HepG2 (cell line): ENCODE results near the gene MAGEA6. TPM values are rescaled to one million over a fixed set of nuclear protein-coding genes. Genes with fewer than 3 reads are reported as not detected.

ENCODE experiments used
- ATAC-seq: fragments of 200-7000 bp; cut with Tn5 transposase; 3 replicates; pipeline ENCODE4 v1.9.1; 2020; ENCODE audit warnings: mild to moderate bottlenecking, moderate library complexity
- BruUV-seq: library from RNA; stranded (reverse); fragments of 400-500 nt; replicated peaks from 2 replicates; lab custom pipeline; 2021; lab: Mats Ljungman, UMichigan
- CTCF ChIA-PET: fragments of 300-600 bp; formaldehyde crosslinking; extraction: SDS; loops from one replicate; lab custom pipeline; 2021; ENCODE audit warnings: low total read pairs, inconsistent platforms, low intra/inter-chr PET ratio; lab: Yijun Ruan, JAX
- POLR2A ChIA-PET: fragments of 350-600 bp; sonication (Branson Sonifier 250); formaldehyde crosslinking; loops from one replicate; lab custom pipeline; 2020; ENCODE audit warnings: antibody characterized with exemption, inconsistent platforms; lab: Yijun Ruan, JAX
- DNase-seq: peaks from one replicate; pipeline ENCODE4 v3.0.0-alpha.2; 2015; ENCODE audit warnings: low spot score
- FAIRE-seq: peaks from 3 replicates; lab custom pipeline; 2011; peaks lifted over from hg19 to GRCh38; lab: Jason Lieb, UNC
- H2AFZ ChIP-seq: one replicate; pipeline ENCODE4 v1.6.1; 2011; ENCODE audit warnings: low read length, inconsistent platforms
- H3K27ac ChIP-seq: fragments of 300-600 bp; 3 replicates; pipeline ENCODE4 v1.8.0; 2011; ENCODE audit warnings: mixed run types, mild to moderate bottlenecking, mixed read lengths, low read length, inconsistent platforms; ENCODE audit not compliant: insufficient read depth; ENCODE audit errors: extremely low read length
- H3K27me3 ChIP-seq, 2 experiments: fragments of 200-600 bp in 1 of 2; 2 replicates in 1 of 2; 3 replicates in 1 of 2; pipeline versions ENCODE4 v1.6.0 to v1.8.0; 2011; ENCODE audit warnings: low read length in 2 of 2, mild to moderate bottlenecking in 2 of 2, moderate library complexity in 2 of 2, inconsistent platforms in 1 of 2; ENCODE audit not compliant: insufficient read depth in 2 of 2, control insufficient read depth in 1 of 2
- H3K36me3 ChIP-seq, 2 experiments: fragments of 200-600 bp in 1 of 2; replicated peaks in 1 of 2; 2 replicates in 1 of 2; 3 replicates in 1 of 2; pipeline versions ENCODE4 v1.5.1 to v1.8.0; 2011; ENCODE audit warnings: low read length in 2 of 2, inconsistent platforms in 1 of 2; ENCODE audit not compliant: insufficient read depth in 2 of 2, control insufficient read depth in 1 of 2
- H3K4me1 ChIP-seq: 2 replicates; pipeline ENCODE4 v1.5.1; 2012; ENCODE audit warnings: low read length, inconsistent platforms; ENCODE audit not compliant: insufficient read depth
- H3K4me2 ChIP-seq: 2 replicates; pipeline ENCODE4 v1.6.0; 2011; ENCODE audit warnings: low read depth, low read length, inconsistent platforms
- H3K4me3 ChIP-seq, 3 experiments: fragments of 200-600 bp in 1 of 3; sonication (generic), shearing (Covaris generic) in 1 of 3; replicated peaks in 1 of 3; 2 replicates each; pipeline ENCODE4 v1.5.1; 2011 to 2016; ENCODE audit warnings: low read length in 3 of 3, inconsistent platforms in 2 of 3, low read depth in 2 of 3, mild to moderate bottlenecking in 2 of 3, control low read depth in 1 of 3, mixed read lengths in 1 of 3; ENCODE audit not compliant: insufficient read depth in 1 of 3
- H3K79me2 ChIP-seq: one replicate; pipeline ENCODE4 v1.6.1; 2011; ENCODE audit warnings: low read length, inconsistent platforms; ENCODE audit not compliant: insufficient read depth
- H3K9ac ChIP-seq: 2 replicates; pipeline ENCODE4 v1.6.0; 2011; ENCODE audit warnings: mild to moderate bottlenecking, low read depth, low read length, inconsistent platforms; ENCODE audit not compliant: insufficient read depth
- H3K9me3 ChIP-seq: 2 replicates; pipeline ENCODE4 v1.5.1; 2012; ENCODE audit warnings: mild to moderate bottlenecking, low read length
- H4K20me1 ChIP-seq: 2 replicates; pipeline ENCODE4 v1.6.0; 2011; ENCODE audit warnings: inconsistent platforms, mild to moderate bottlenecking, low read length, moderate library complexity; ENCODE audit not compliant: insufficient read depth
- FOXO1 ChIP-seq: sonication (generic); formaldehyde crosslinking; IDR thresholded peaks from 2 replicates; pipeline ENCODE4 v1.4.0; 2020; ENCODE audit warnings: missing genetic modification reagents
- KLF16 ChIP-seq, 2 experiments: sonication (generic) in 1 of 2; formaldehyde crosslinking in 1 of 2; IDR thresholded peaks; 2 replicates each; pipeline versions ENCODE4 v1.6.1 to v1.8.0; 2016 to 2023; ENCODE audit warnings: missing genetic modification reagents in 2 of 2, missing compliant biosample characterization in 1 of 2
- MLLT10 ChIP-seq: sonication (generic); formaldehyde crosslinking; IDR thresholded peaks from 2 replicates; pipeline ENCODE4 v1.4.0; 2020; ENCODE audit warnings: missing genetic modification reagents
- PBX3 ChIP-seq: sonication (generic); formaldehyde crosslinking; IDR thresholded peaks from 2 replicates; pipeline ENCODE4 v1.8.1; 2023; ENCODE audit warnings: missing genetic modification reagents, inconsistent platforms, borderline replicate concordance
- POLR2AphosphoS2 ChIP-seq: IDR thresholded peaks from 2 replicates; pipeline ENCODE4 v1.6.1; 2011; ENCODE audit warnings: low read depth, low read length, improper control_type of control experiment
- POLR2G ChIP-seq: fragments of 200-400 bp; formaldehyde crosslinking; IDR thresholded peaks from 2 replicates; pipeline ENCODE4 v1.6.1; 2018; ENCODE audit warnings: mild to moderate bottlenecking, low read depth, low read length, moderate library complexity
- SRF ChIP-seq: IDR thresholded peaks from 2 replicates; pipeline ENCODE4 v1.6.1; 2011; ENCODE audit warnings: mild to moderate bottlenecking, low read depth, low read length, moderate library complexity
- TFAP4 ChIP-seq: sonication (generic); IDR thresholded peaks from 2 replicates; pipeline ENCODE4 v1.6.1; 2016; ENCODE audit warnings: low read depth, borderline replicate concordance
- ZNF383 ChIP-seq: sonication (generic); formaldehyde crosslinking; IDR thresholded peaks from 2 replicates; pipeline ENCODE4 v1.4.0; 2020; ENCODE audit warnings: missing genetic modification reagents, mild to moderate bottlenecking, borderline replicate concordance
- ZNF678 ChIP-seq: sonication (generic); formaldehyde crosslinking; IDR thresholded peaks from 2 replicates; pipeline ENCODE4 v1.4.0; 2020; ENCODE audit warnings: mild to moderate bottlenecking, missing genetic modification reagents
- ZNF746 ChIP-seq: sonication (generic); formaldehyde crosslinking; IDR thresholded peaks from 2 replicates; pipeline ENCODE4 v1.8.0; 2022; ENCODE audit warnings: mild to moderate bottlenecking, missing genetic modification reagents
- WGBS: methylation state at CpG from one replicate; pipeline ENCODE4 v1.1.6; 2017; ENCODE audit warnings: low lambda C conversion rate; 5-methylcytosine and 5-hydroxymethylcytosine counted together
- in situ Hi-C: cut with HindIII; loops from 2 replicates; pipeline ENCODE4 v1.10.0; 2017; ENCODE audit warnings: low pct_unique_long_range_greater_than_20kb; ENCODE audit not compliant: extremely low pct_ligation_motif_present
- intact Hi-C: fragments of 100-400 bp; cut with micrococcal nuclease; formaldehyde crosslinking; loops from one replicate; pipeline ENCODE4 v1.10.0; 2022; ENCODE audit not compliant: unreplicated experiment
- polyA plus RNA-seq, 8 experiments: library from polyadenylated mRNA; depleted of rRNA in 3 of 8; stranded (reverse) in 7 of 8; unstranded in 1 of 8; fragments of >200 nt; fragmentation: Illumina TruSeq in 4 of 8; extraction: Trizol in 4 of 8; gene quantifications; 2 replicates each; pipeline versions ENCODE4 v1.2.1 to v1.2.3, GENCODE V29; 2011 to 2016; ENCODE audit warnings: low read depth in 4 of 8, missing spikeins in 1 of 8, mixed read lengths in 1 of 8; ENCODE audit not compliant: insufficient read depth in 1 of 8
- total RNA-seq, 5 experiments: library from RNA; depleted of rRNA; stranded (reverse); fragments of >200 nt; fragmentation: Illumina TruSeq; extraction: Trizol; gene quantifications; 2 replicates each; pipeline ENCODE4 v1.2.3, GENCODE V29; 2016; ENCODE audit warnings: low read depth in 1 of 5

The MAGEA6 gene
- total and polyA plus RNA-seq, 2 of the 13 experiments (the other 11 are each of a cell fraction or from before 2014, with no cell fraction given) = 0.18 to 0.97 TPM

- DNase-seq = no peak
- no peaks in the 10 kb centered on the region for H4K20me1 ChIP-seq
- H3K27me3 ChIP-seq = no peaks in the 10 kb centered on the region
- H3K36me3 ChIP-seq = no peaks in the 10 kb centered on the region
- no peak for FAIRE-seq
- H3K4me1 ChIP-seq = peaks cover 15% of the 10 kb centered on the region; the same call in 1 of the 2 replicates
- no peak overlapping the region for H3K27ac ChIP-seq
- ChIA-PET POLR2A (no interaction called here), CTCF (no interaction called here)
- peak overlapping the region; percentile 32; the same call in 1 of the 2 replicates for H3K4me2 ChIP-seq
- no peak overlapping the region for H2AFZ ChIP-seq
- no TSS peak for BruUV-seq
- ATAC-seq = peak; percentile 32; the same call in 1 of the 3 replicates
- in situ Hi-C loops (loop anchor here (25.0 kb wide), 2 partner anchors 176 to 1076 kb away; partner anchors contain the start of genes CNGA2 and GABRQ), intact Hi-C loops (no loop called here)
- H3K79me2 ChIP-seq = no peaks in the 10 kb centered on the region
- H3K4me3 ChIP-seq = no peak overlapping the region
- no peaks in the 10 kb centered on the region for H3K9me3 ChIP-seq
- 0% methylated on average over 5 of the region's 5 CpGs for WGBS
- no peak overlapping the region for H3K9ac ChIP-seq
- TF ChIP-seq FOXO1 (CRISPR knock-in tag) (no peak), PBX3 (CRISPR knock-in tag) (no peak), POLR2AphosphoS2 (no peak), ZNF383 (CRISPR knock-in tag) (no peak), KLF16 (CRISPR knock-in tag; IDR thresholded peaks at IDR 0.05) (no peak), MLLT10 (CRISPR knock-in tag) (no peak), TFAP4 (no peak), ZNF678 (CRISPR knock-in tag) (no peak), POLR2G (no peak), SRF (no peak), ZNF746 (CRISPR knock-in tag) (no peak)
These were observed 43.7 kb upstream of the MAGEA6 start for GRCh38 chrX:152813206-152813605.
